Activated CD4-positive, alpha-beta T cell treated with anti-CD3 and anti-CD28 coated beads for 4 hours (primary cell): Measurements from ENCODE around the gene UAP1.
A peak's percentile ranks its signal among the peaks of the same experiment; 100 is the strongest.

Experiments
- DNase-seq, 2 donors: peaks; one replicate each; pipeline ENCODE4 v3.0.0-alpha.2; 2020

UAP1 gene

DNA sequence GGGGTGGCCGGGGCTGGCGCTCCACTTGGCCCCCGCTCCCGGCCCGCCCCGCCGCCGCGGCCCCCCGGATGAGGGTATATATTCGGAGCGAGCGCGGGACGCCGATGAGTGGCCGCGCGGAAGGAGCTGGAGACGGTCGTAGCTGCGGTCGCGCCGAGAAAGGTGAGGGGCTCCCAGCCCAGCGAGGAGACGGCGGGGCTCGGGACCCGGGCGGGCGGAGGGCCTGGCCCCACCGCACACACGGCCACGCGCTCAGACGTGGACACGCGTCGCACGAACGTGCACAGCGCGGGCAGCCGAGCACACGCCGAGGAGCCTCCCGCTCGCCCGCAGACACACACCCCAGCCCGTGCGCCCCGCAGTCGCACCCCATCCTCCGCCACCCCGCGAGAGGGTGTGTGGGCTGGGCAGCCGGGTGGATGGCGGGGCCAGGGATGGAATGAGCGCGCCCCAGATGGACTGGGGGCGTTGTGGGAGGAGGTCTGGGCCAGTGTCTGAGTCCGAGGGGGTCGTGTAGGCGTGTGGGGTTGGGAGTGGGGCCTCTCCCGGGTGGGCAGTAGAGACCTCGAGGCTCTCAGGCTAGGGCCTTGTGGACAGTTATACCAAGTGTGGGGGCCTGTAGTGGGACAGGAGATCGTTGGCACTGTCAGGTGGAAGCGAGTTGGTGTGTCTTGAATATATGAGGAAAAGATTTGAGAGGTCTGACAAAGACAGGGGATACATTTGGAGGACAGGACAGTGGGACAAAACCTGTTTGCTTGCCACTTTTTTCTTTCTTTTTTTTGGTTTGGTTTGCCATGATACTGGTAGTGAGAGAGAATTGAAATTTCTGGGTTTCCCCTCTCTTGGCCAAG is at the start of gene UAP1:
Gene UAP1, plus strand, starts transcription at position 107 of the 854 bp plus-strand sequence. CDS start 4,347 bp downstream, outside the sequence.
- no peak for DNase-seq

DNA sequence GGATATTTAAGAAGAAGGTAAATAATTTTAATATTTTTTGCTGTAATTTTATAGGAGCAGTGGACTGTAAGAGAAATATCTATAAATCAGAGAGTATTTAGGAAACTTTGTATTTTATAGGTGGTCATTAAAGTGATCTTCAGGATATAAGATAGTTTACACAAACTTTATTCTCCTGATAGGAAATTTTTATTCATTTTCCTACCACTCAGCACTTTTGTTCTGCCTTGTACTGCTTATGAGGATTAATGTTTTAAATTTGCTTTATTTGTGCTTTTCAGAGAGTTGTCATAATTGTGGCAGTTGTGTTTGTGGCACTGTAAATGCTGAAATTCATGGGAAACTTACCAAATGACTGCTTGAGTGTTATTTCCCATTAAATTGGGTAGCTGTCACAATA is 34.2 kb upstream of the UAP1 start:
- DNase-seq = no peak

DNA sequence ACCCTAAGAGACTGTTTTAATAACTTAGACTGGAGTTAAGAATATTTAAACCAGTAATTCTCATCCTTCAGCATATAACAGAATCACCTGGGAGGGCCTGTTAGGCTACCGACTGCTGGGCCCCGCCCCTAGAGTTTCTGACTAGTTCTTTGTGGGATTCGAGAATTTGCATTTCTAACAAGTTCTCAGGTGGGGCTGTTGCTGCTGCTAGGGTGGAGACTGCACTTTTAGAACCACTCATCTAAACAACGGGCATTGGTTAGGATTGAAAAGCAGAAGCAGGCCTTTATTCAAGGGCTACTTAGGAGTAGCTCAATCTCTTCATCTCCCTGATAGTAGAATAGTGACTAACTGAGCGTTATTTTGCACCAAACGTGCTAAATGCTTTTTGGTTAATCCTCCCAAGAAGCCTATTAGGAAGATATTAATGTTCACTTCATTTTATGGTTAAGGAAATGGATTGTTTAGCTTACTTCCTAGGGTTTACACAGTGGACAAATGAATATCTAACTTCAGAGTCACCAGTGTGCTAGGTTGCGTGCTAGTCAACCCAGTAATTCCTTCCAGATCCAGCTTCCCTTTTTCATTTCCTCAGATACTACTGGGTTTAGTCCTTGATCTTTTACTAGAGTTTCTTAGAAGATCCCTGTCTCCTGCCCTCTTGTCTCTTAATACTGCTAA is 31.1 kb upstream of the UAP1 start:
- DNase-seq = no peak

DNA sequence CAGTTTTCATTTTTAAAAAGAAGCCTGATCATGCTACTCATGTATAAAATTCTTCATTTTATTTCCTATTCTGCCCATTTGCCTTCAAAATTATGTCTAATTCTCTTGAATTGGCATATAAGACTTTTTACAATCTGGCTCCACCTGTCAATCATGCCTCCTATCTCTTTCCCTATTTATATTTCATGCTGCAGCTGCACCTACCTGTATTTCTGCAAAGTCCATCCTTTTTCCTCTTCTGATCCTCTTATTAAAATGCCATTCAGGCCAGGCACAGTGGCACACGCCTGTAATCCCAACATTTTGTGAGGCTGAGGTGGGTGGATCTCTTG is 30.6 kb upstream of the UAP1 start:
- no peak for DNase-seq

DNA sequence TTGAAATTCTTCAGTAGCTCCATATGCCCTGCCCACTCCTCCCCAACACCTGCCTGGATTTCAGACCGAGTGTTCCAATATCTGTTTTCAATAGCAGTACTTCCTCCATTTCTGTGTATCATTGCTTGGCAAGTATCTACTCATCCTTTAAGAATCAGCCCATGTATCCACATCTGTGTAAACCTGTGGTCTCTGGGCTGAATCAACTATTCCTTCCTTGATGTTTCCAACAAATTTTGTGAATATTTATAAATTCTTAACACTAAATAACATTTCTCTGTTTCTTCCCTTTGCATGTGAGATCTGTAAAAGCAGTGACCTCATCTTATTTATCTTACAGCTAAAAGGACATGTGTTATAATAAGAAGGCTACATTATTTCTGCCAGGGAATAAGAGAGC is 26.0 kb upstream of the UAP1 start:
- DNase-seq = no peak

DNA sequence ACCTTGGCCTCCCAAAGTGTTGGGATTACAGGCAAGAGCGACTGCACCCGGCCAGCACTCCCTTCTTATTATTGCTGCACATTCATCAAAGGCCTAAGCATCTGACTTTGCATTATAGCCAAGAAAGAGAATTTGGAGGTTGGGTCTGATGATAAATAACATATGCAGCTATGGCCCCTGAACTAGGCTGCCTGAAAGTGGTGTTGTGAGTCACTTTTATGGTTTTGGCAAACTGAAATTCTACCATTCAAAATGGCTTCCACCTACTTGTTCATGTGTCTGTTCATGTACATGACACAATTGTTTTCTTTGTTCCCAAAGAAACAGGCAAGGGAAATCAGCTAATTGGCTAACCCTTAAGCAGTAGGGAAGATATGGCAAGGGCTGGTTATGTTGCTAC is 25.0 kb upstream of the UAP1 start:
- no peak for DNase-seq

DNA sequence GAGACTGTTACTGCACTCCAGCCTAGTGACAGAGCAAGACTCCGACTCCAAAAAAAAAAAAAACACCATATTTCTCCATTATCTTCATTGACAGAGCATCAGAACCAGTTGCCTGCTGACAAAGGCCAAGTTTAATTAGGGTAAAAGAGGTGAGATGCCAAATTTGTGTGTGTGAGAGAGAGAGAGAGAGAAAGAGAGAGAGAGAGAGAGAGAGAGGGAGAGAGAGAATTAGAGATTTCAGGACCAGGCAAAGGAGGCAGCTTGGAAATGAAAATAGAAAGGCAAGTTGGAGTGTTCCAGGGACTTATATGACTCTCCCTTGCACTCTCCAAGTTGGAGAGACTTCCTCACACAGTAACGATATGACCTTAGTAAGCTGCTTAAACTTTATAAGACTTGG is 24.3 kb upstream of the UAP1 start:
- DNase-seq = no peak

DNA sequence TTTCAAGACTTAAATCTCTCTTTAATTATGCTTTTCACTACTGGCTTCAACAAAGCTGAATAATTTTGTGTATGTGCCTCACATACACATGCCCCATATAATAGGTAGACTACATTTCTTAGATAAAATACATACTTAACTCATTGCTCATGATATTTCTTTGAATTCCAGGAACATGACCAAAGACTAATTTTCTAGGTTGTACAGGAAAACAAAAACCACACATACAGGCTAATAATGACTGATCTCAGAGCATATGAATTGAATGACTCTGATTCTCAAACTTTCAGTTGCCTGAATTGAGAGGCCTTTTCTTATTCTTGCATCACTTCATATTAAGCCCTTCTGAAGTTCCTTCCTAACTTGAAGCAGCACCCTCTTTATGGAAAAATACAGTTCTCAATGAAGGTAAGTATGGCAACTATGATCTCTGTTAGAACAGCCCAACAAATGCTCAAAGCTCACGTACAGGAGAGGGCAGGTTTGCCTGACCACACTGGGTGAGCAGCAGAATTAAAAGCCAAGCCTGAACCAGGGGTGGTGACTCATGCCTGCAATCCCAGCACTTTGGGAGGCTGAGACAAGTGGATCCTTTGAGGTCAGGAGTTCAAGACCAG is 22.6 kb upstream of the UAP1 start:
- DNase-seq = no peak

DNA sequence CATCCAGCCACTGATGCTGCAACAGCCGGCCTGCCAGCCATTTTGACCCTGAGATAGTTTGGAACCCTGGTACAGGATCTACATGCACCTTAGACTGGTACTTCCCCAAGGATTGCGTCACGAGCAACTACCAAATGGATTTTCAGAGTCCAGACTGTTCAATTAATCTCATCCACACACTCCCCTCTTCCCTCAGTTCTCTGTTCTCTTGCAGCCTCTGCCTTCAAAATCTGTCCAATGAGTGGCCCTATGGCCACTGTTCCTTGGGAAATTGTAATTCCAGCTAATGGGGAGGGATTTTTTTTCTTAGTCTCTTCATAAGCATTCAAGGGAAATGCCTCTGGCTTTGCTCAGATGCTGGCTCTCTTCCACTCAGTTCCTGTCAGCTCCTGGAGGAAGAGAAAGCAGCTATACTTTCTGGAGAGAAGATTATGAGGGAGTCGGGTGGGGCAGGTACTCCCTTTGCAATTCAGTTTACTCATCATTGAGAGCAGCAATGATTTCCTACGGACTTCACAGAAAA is 19.8 kb upstream of the UAP1 start:
- no peak for DNase-seq

DNA sequence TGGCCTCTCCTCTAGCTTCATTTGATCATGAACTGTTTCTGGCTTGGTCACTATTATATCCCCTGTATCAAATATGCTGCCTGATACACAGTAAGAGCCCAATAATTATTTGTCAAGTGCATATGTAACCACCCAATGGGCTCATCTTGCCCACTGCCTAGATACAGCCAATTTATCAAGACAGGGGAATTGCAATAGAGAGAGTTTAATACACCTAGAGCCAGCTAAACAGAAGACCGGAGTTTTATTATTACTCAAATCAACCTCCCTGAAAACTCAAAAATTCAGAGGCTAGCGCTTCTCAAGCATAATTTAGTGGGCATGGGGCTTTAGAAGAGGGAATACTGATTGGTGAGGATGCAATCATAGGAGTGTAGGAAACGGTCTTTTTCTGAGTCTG is 18.3 kb upstream of the UAP1 start:
- DNase-seq = no peak

DNA sequence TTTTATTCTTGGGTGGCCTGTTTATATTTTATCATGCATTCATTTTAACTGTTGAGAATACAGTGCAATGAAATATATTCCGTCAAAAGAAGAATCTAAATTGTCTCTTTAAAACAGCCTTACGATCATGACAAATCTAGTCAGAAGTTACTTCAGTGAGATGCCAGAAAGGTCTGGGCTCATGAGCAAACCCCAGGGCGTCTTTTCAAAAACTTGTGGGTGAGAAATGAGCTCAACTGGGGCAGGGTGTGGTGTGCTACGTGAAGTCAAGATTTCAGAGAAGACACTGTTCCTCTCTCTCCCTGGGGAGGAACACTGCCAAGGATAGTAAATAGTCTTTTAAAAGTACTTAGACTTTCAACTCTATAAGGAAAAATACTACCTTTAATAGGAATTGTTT is 13.4 kb upstream of the UAP1 start:
- DNase-seq = no peak

DNA sequence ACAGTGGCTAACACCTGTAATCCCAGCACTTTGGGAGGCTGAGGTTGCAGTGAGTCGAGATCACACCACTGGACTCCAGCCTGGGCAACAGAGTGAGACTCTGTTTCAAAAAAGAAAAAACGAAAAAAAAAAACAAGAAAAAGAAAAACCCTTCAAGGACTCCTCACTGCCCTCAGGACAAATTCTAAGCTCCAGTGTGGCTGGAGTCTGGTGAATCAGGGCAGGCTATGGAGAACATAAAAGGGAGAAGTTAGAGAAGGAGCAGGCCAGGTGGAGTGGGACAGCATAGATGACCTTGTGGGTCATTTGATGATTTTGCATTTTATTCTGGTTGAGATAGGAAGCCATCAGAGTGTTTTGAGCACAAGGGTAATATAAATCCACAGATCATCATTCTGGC is 12.5 kb upstream of the UAP1 start:
- no peak for DNase-seq

DNA sequence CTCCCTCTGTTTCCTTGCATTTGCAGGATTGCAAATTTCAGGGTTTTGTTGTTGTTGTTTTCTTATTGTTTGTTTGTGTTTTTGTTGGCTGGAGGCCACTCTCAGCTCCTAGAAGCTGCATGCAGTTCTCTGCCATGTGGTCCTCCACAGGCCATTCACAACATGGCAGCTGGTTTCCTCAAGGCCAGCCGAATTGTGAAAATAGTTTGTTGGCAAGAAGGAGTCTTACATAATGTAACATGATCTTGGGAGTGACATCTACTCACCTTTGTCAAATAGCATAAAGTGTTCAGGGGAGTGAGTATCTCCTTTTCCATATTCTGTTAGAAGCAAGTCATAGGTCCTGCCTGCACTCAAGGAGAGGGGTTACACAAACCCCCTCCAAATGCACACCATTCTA is 10.6 kb upstream of the UAP1 start:
- DNase-seq = no peak

DNA sequence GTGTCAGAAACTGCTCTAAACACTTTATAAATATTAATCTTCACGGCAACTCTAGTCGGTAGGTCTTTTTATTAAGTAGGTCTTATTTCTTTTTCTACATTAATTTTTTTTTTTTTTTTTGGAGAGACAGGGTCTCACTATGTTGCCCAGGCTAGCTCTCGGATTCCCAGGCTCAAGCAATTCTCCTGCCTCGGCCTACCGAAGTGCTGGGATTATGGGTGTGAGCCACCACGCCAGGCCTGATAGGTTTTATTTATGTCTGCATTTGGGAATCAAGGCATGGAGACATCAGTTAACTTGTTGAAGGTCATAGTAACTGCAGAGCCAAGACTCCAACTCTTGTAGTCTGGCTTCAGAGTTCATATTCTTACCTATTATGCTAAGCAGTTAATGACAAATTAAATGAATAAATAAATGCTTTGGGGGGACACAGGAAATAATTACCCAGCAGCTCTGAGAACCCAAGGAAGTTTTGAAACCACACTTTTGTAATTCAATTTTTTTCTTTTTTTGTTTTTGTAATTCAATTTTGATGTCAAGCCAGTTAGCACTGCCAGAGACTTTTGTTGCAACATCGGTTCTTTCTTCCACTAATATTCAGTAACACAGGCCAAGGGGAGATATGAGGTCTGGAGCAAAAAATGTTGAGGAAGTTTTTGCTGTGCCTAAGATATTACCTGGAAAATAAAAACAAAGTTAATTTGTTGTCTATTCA is 9.4 kb upstream of the UAP1 start:
- no peak for DNase-seq

DNA sequence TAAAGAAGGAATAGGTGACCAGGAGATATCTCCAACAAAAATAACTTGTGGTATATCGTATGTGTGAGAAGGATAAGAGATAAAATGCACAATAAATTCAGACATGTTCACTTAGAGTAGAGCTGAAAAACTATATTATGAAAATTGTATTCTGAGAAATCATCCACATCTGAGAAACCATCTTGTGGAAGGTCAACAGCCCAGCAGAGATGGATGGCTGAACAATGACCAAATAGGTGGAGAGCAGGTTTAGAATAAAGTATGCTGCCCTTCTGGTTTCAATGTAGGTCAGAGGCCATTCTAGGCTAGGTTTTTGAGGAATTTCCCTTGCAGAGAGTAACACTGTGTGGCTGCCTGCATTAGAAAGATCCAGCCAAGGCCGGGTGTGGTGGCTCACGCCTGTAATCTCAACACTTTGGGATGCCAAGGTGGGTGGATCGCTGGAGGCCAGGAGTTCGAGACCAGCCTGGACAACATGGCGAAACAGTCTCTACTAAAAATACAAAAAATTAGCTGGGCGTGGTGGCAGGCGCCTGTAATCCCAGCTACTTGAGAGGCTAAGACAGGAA is 8.8 kb upstream of the UAP1 start:
- no peak for DNase-seq

DNA sequence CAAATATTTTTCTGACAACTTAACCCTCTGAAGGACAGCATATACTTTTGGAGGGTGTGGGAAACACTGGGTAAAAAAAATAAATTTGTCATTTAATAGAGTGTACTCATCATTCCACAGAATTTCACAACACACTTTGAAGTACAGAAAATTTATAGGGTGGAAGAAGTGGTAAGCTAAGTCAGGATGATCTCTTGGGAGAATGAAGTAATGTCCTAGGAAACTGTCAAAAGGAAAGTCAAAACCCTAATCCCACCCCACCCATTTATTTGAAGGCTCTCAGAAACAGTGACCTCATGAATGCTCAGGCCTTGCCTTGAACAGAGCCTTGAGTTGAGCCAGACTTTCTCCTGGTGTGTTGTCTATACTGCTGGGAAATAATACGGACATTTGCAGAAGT is 7.3 kb upstream of the UAP1 start:
- no peak for DNase-seq

DNA sequence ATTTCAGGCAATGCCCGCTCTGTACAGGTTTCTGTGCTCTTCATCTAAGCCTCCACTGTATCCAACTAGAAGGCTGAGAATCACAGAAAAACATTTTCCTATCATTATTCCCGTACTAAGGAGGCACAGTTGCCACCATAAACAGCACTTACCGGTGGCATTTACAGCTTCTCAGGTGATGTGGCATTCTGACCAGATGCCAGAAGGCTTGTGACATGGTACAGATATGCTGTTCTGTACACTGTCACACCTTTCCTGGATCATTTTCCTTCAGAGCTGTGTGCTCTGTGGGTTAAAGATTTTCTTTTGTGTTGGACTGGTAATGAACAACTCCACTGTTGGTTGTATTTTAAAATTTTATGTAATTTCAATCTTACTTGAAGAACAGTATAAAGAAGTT is 4.0 kb upstream of the UAP1 start:
- DNase-seq = no peak

DNA sequence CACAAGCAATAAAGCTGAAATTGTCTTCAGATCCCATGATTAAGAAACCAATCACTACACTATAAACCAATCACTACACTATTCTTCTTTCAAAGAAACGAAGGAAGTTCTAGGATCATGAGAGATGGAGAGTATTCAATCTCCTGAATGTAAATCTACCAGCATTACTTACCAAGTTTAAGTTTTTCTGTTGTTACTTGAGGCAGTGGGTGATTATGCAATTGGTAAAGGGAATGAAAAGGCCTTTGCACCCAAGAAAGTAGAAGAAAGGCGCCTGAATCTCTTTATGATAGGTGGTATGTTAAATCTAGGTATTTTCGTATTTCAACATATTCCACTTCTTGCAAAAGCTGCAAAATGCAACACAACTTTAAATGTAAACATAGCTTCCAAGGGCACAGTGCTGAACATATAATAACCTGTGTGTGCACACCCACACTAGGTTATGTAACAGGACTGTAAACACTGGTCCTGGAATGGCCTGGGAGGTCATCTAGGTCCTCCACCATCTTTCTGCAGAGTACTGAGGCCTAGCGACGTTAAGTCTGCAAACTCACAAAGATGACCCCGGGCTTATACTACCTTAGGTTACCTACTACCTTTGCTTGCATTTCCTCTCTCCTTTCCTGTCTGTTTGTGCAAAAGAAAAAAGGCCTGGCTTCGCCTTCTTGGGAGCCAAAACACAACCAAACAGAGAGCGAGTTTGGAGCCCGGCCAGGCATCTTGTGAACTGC is 1.1 kb upstream of the UAP1 start:
- DNase-seq = no peak

DNA sequence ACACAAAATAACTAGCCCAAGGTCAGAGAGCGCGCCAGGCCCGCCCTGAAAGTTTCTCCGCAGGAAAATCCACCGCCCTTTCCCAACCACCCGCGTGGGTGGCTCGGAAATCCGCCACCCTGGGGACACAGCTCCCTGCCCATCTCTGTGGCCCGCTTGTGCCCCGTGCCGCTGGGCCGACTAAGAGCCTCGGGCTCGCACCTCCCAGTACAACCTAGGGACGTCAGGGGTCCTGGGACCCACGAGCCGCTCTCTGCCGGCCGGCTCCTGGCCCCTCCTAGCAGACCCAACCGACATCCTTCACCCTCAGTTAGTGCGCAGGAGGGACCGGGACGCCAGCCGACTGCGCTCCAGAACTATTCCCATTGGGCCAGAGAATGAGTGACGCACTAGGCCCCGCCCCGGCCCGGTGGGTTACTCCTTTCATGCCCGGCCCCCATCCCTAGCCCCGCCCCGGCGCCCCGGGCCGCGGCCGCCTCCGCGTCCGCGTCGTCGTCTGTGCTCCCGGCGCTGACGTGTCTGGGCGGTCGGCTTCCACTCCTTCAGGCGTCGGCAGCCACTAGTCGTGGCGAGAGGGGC is 396 bp upstream of the UAP1 start:
- peak; percentile 98 to 99 for DNase-seq

DNA sequence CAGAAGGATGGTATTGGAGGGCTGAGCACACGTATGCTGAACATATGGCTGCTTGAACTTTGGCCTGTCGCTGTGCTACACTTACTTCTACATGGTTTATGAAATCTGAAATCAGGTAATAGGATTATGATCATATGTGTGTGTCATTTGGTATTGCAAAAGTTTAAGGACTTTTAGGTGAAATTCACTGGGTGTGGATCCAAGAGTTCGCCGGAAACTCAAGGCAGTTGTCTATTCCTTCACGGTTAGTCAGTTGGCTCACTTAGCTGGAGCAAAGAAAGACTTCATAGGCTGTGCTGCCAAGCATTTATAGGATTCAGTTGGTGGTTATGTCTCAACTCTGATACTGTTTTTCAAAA is 927 bp downstream of the UAP1 start:
- DNase-seq = no peak

DNA sequence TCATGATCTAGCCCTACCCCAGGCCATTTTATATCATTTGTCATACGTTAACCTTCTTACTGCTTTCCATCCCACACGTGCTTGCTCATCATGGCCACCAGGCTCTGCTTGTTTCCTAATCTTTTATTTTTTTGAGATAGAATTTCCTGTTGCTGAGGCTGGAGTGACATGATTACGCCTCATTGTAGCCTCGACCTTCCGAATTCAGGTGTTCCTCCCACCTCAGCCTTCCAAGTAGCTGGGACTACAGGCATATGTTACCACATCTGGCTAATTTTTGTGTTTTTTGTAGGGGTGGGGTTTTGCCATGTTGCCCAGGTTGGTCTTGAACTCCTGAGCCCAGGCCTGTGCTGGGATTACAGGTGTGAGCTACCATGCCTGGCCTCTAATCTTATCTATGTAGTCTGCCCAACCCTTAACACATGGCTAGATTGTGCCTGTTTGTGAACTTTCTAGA is 3.3 kb downstream of the UAP1 start:
- no peak for DNase-seq

DNA sequence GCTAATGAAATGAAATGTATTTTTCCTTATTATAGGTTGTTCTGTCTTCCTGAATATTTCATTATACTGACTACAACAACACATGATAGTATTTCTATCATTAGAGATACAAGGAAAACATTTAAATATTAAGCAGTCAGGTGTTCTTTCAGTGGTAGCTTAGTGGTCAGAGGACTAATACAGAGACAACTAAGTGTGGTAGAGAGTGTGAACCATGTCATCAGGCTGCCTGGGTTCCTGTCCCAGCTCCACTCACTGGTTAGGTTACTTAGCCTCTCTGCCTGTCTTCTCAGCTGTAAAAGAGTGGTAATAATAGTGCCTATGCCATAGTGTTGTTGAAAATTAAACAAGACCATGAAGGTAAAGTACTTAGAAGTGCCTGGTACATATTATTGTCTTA is 3.9 kb downstream of the UAP1 start:
- DNase-seq = no peak
